GM19023 (cell line): ENCODE measurements around the gene CCDC91.
A peak's percentile ranks its signal among the peaks of the same experiment; 100 is the strongest.
"Not testable (repeated sequence)": the region's sequence is repeated elsewhere in the genome, so short reads cannot be mapped to it uniquely, and the experiment has no call there.

ENCODE experiments used
- ATAC-seq: cut with Tn5 transposase; IDR thresholded peaks from one replicate; pipeline ENCODE4 v1.9.1; 2021; ENCODE audit warnings: mild to moderate bottlenecking, moderate library complexity; ENCODE audit not compliant: unreplicated experiment

CCDC91 gene

GRCh38 chr12:28231248-28231647, 41.0 kb downstream of the CCDC91 start:
- ATAC-seq: no peak

DNA sequence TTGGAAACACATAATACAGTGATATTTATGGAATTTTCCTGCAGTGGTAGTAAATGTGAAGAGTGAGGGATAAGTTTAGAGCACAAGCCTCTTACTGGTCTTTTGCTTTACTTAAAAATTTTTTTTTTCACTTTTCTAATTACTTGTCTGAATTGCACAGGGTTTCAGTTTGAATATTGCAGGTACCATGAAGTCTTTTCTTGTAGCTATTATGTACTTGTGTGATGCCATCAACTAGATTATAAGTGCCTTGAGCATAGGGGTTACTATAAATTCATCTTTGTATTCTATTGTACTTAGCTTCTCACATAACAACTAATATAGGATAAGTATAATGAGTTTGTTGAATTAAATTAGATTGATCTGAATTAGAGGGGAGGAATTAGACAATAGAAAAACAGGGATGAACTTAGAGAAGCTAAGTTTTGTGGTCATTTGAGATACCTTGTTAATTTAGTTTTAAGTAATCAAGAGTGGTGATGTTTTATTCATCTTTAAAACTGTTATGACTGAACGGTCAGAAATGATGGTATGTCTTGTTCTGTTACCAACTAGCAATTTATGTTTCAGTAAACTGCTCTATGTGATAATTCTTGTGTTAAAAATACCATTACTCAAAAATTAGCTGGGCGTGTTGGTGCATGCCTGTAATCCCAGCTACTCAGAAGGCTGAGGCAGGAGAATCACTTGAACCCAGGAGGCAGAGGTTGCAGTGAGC, 42.1 kb downstream of the CCDC91 start:
- no peak for ATAC-seq

DNA sequence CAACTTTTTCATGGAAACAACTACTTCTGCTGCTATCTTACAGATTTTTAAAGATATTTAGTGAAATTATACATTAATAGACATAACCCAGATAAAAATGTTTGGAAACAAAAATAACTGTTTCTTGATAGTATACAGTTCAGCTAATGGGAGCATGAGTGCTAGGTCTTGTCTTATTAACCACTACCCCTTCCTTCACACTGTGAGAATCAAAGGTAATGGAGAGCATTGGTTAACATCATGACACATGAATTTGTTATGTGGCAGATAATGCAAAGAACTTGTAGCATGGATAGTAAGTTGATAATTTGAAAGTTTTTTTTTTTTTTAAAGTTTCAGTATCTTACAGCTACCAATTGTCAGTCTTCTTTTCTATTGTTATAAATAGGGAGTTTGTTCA, 44.2 kb downstream of the CCDC91 start:
- ATAC-seq: no peak

DNA sequence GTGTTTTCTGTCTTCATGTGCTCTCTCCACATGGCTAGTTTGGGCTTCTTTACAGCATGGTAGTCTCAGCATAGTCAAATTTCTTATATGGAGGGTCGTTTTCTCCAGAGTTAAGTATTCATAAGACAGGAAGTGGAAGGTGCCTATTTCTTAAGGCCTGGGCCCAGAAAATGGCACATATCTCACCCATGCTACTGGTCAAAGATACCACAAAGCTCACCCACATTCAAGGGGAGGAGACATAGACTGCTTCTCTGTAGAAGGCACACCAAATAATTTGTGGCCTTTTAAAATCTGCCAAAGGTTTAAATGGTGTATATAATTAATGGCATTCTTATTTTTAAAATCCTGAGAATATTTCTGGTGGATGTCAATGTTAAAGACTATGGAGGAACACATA, 44.8 kb downstream of the CCDC91 start:
- no peak for ATAC-seq

- no peak for ATAC-seq
These were observed 45.7 kb downstream of the CCDC91 start for GRCh38 chr12:28235985-28236384.

- no peak for ATAC-seq
These were observed 47.2 kb downstream of the CCDC91 start for GRCh38 chr12:28237423-28237822.

DNA sequence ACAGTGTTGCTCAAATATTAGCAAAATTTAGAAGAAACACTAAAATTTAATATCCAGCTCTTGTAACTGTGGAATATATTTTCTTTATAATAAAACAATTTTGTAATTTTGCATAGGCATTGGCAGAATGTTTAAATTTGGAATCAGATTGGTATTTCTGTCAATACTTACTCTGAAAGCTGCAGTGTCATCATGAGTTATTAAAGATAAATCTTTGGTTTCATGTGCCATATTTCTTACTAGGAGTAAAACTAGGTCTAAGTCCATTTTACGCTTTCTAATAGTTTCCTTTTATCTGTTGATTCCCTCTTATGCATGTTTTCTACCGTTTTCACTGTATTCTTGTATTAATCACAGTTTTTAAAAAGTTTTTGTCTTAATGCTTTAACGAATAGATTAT, 49.7 kb downstream of the CCDC91 start:
- ATAC-seq: no peak

GRCh38 chr12:28240853-28241252, 50.6 kb downstream of the CCDC91 start:
- ATAC-seq: no peak

- ATAC-seq: no peak
These were observed 51.9 kb downstream of the CCDC91 start for GRCh38 chr12:28242129-28242495.

- no peak for ATAC-seq
These were observed 52.4 kb downstream of the CCDC91 start for GRCh38 chr12:28242496-28243309.

DNA sequence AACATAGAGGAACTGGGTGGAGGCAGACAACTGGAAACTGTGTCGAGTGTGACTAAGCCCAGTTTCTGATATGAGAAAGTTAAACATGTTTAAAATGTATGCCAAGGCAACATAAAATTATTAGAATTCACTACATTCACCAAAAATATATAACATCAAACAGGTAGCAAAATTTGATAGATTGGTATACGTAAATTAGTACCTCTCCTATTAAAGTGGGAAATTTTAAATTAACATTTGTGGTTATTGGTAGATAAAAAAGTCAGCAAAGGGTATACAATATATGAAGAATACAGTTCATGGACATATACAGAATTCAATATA, 53.0 kb downstream of the CCDC91 start:
- ATAC-seq: no peak

GRCh38 chr12:28247806-28248205, 57.5 kb downstream of the CCDC91 start:
- ATAC-seq: no peak

- ATAC-seq: no peak
These were observed 58.4 kb downstream of the CCDC91 start for GRCh38 chr12:28248555-28249145.

GRCh38 chr12:28253161-28253641, 62.9 kb downstream of the CCDC91 start:
- peak; percentile 96 for ATAC-seq

GRCh38 chr12:28257411-28257810, 67.2 kb downstream of the CCDC91 start:
- no peak for ATAC-seq

DNA sequence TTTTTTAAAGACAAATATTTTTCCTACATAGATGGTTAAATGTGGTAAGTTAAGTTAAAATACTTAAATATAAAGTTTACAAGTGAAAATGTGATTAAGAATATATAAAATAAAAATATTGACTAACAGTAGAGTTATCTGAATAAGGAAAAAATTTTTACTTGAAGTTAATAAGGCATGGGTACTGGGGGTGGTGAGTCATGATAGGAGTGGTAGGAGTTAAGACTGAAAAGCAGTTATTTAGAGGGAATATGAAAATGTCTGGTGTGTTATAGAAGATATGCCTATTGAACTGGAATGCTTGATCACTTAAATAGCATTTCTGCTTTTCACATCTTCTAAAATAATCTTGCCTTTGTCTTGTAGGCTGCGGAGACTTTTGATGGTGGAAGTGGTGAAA, 68.7 kb downstream of the CCDC91 start:
- ATAC-seq: no peak

DNA sequence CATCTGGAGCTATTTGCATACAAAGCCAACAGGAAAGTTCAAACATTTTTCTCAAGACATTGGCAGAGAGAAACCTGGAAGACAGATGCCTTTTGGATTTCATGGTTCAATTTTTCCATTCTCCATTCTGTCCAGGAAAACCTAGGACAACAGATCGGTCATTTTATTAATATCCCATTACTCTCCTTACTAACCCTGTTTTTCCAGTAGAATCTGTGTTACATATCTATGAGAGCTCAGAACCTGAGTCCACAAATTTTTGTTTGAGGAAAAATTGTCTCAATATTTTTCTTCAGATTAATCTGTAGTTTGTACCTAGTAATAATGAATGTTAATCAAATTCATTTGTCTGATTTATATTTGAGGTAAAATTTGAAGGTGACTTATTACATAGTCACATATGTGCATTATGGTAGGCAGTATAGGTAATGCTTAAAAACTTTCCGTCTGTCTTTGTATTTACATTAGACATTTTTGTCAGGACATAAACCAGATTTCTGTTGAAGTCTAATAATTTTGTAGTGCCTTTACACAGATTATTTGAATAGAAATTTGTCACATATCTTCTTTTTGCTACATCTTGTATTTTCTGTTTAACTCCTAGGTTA, 75.3 kb downstream of the CCDC91 start:
- no peak for ATAC-seq

- not testable (repeated sequence) for ATAC-seq
These were observed 77.8 kb downstream of the CCDC91 start for GRCh38 chr12:28267920-28268607.

DNA sequence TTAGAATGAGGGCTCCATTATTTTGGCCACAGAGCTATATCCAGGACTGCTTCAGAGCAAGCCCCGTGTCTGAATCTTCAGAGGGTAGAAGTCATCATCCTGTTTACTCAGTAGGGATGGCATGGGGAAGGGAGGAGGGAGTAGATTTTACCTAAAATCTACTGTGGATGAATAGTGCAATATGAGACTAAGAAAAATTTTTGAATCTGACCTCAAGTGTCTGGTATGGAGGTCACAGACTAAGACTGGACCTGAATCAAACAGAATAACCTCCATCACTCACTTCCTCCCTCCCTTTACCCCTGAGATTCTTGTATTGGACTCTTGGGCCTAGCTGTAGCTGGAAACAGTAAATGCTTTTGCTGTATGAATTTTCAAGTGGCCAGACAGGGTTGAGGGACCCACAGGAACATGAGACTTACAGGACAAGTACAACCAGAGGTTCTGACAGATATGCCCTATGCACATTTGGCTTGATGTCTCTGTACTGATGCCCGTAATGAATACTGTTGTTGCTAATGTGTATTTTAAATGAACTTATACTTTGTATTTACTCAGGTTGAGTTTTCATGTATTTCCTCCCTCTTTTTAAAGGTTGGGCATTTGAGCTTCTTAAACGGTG, 78.5 kb downstream of the CCDC91 start:
- no peak for ATAC-seq

DNA sequence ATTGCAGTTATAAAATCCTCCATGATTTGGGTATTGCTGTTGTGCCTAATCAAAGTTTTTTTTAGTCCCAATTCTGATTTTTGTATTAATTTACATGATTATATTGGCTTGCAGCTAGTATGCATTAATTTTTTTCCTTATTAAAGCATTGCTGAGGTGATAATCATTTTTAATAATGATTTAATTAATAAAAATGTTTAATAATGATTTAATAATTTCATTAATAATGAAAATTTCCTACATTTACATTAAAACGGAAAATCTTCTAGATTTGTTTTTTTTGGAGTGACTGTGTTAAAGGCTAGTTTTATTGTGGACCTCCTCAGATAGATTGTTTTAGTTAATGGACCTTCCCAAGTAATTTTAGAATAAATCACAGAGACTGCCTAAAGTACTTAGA, 79.6 kb downstream of the CCDC91 start:
- ATAC-seq: no peak

- no peak for ATAC-seq
These were observed 88.2 kb downstream of the CCDC91 start for GRCh38 chr12:28278499-28278898.
